GM12891 (cell line): Measurements from ENCODE around the gene LEMD1.

Experiments
- PAX5 ChIP-seq: IDR thresholded peaks from 2 replicates; pipeline ENCODE4 v1.6.1; 2011; ENCODE audit warnings: low read length, moderate library complexity, mild to moderate bottlenecking; ENCODE audit not compliant: insufficient read depth, severe bottlenecking
- POLR2A ChIP-seq: IDR thresholded peaks from 2 replicates; pipeline ENCODE4 v1.6.1; 2011; ENCODE audit warnings: low read depth, low read length, control low read depth
- POLR2AphosphoS5 ChIP-seq: IDR thresholded peaks from 2 replicates; pipeline ENCODE4 v1.6.1; 2011; ENCODE audit warnings: low read depth, low read length, control low read depth
- POU2F2 ChIP-seq: IDR thresholded peaks from 2 replicates; pipeline ENCODE4 v1.6.1; 2011; ENCODE audit warnings: low read depth, mild to moderate bottlenecking, control low read depth, low read length, moderate library complexity
- SPI1 ChIP-seq: IDR thresholded peaks from 2 replicates; pipeline ENCODE4 v1.6.1; 2011; ENCODE audit warnings: low read depth, low read length, control low read depth
- TAF1 ChIP-seq: IDR thresholded peaks from 2 replicates; pipeline ENCODE4 v1.6.1; 2011; ENCODE audit warnings: low read depth, low read length, control low read depth

- TF ChIP-seq POU2F2 (no peak), POLR2A (no peak), POLR2AphosphoS5 (no peak), TAF1 (no peak), SPI1 (no peak), PAX5 (no peak)
Measured at GRCh38 chr1:205449254-205449749, 27.4 kb upstream of the LEMD1 start.
